NCI-H1694 treated with DMSO at 0.1 percent for 48 hours (cell line): ENCODE data around the gene SMURF1.

Experiments
- DNase-seq: peaks from one replicate; lab custom pipeline; 2025; lab: John Stamatoyannopoulos, UW

Gene SMURF1

GRCh38 chr7:99029466-99030435 is 114.2 kb downstream of the SMURF1 start:
- no peak for DNase-seq

- no peak for DNase-seq
Measured at GRCh38 chr7:99028261-99028973, 115.5 kb downstream of the SMURF1 start.

- no peak for DNase-seq
Measured at GRCh38 chr7:99027841-99028240, 116.1 kb downstream of the SMURF1 start.

GRCh38 chr7:99027241-99027640 is 116.7 kb downstream of the SMURF1 start:
- DNase-seq = no peak

GRCh38 chr7:99024066-99024465 is 119.8 kb downstream of the SMURF1 start:
- no peak for DNase-seq

- no peak for DNase-seq
Measured at GRCh38 chr7:99021941-99022560, 121.9 kb downstream of the SMURF1 start.

- no peak for DNase-seq
Measured at GRCh38 chr7:99020413-99020715, 123.5 kb downstream of the SMURF1 start.

- DNase-seq = no peak
Measured at GRCh38 chr7:99019523-99020412, 124.1 kb downstream of the SMURF1 start.

GRCh38 chr7:99016196-99016595 is 127.7 kb downstream of the SMURF1 start:
- DNase-seq = no peak

GRCh38 chr7:99014113-99014985 is 129.6 kb downstream of the SMURF1 start:
- no peak for DNase-seq

- DNase-seq = no peak
Measured at GRCh38 chr7:99013266-99014112, 130.4 kb downstream of the SMURF1 start.

- no peak for DNase-seq
Measured at GRCh38 chr7:99012722-99013121, 131.2 kb downstream of the SMURF1 start.

GRCh38 chr7:99011706-99012404 is 132.1 kb downstream of the SMURF1 start:
- no peak for DNase-seq

GRCh38 chr7:99011341-99011705 is 132.6 kb downstream of the SMURF1 start:
- no peak for DNase-seq

- no peak for DNase-seq
Measured at GRCh38 chr7:99010281-99010680, 133.6 kb downstream of the SMURF1 start.

- no peak for DNase-seq
Measured at GRCh38 chr7:99008921-99009530, 134.9 kb downstream of the SMURF1 start.

- no peak for DNase-seq
Measured at GRCh38 chr7:99008181-99008631, 135.7 kb downstream of the SMURF1 start.

GRCh38 chr7:99006739-99007424 is 137.0 kb downstream of the SMURF1 start:
- no peak for DNase-seq
